Middle frontal gyrus (tissue), 1 donor: ENCODE measurements around the gene ADAM17.
"Not testable (repeated sequence)": the region's sequence is repeated elsewhere in the genome, so short reads cannot be mapped to it uniquely, and the experiment has no call there.

Experiments
- DNase-seq: peaks from one replicate; pipeline ENCODE4 v3.0.0-alpha.2; 2015; ENCODE audit warnings: low spot score; ENCODE audit errors: extremely low spot score

ADAM17 gene

DNA sequence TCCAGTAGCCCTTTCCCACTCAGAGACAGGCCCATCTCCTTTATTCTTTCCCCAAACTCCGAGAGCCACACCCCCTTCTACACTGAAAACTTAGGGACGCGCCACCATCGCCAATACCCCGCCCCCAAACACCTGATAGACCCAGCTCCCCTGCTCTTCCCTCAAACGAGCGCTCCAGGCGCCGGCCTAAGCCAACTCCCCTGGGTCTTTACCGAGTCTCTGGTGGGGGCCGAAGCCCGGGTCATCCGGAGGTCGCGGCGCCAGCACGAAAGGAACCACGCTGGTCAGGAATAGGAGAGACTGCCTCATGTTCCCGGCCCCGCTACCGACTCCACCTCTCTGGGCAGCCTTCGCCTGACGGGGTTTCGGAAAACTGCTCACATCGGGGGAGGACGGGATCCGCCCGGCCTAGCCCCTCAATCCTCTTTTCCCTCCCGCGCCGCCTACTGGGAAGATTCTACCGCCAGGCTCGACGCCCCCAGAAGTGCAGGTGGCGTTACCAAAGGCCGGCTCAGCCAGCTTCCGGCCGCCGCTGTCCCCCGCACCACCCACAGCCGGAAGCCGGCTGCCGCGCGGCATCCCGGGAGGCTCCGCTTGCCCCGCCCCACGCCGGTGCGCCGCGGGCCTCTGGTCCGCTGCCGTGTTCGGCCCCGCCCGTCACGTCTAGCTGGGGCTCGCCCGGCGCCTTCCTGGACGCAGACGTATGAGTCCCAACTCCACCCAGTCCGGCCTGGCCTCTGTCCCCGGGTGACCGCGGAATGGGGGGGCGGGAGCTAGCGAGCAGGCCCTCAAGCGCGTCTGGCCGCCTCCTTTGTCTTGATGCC lies at the start of gene ADAM17:
TSS of gene ADAM17 (minus strand) at position 534 of the 824 bp plus-strand sequence. CDS start at position 309, 225 bp downstream.
- DNase-seq = peak; percentile 85

DNA sequence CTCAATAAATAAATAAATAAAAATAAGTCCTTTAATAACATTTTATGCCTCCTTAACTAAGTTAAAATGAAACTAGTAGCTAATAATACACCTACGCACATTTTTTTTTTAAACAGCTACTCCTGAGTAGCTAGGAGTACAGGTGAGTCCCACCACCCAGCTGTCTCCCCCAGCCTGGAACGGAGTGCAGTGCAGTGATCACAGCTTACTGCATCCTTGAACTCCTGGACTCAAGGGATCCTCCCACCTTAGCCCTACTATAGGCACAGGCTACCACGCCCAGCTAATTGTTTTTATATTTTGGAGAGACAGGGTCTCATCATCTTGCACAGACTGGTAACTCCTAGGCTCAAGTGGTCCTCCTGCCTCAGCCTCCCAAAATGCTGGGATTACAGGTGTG lies 46.8 kb upstream of the ADAM17 start:
- DNase-seq = no peak

DNA sequence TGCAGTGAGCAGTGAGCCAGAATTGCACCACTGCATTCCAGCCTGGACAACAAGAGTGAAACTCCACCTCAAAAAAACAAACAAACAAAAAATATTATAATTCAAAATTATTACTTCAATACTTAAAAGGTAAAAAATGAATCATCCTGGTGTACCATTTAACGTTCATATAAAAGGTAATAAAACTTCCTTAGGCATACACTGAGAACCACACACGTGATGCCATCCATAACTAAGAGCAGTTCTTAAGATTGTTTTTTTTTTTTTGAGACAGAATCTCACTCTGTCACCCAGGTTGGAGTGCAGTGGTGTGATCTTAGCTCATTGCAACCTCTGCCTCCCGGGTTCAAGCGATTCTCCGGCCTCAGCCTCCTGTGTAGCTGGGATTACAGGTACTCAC lies 45.8 kb upstream of the ADAM17 start:
- DNase-seq = no peak

DNA sequence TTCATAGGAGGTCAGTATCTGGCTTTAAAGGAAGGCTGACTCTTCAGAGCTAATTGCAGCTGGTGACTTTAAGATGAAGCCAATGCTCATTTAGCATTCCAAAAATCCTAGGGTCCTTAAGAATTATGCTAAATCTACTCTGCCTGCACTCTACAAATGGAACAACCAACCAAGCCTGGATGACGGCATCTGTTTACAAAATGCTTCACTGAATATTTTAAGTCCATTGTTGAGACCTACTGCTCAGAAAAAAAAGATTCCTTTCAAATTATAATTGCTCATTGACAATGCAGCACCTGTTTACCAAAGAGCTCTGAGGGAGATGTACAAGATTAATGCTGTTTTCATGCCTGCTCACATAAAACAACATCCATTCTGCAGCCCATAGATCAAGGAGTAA lies 43.8 kb upstream of the ADAM17 start:
- no peak for DNase-seq

DNA sequence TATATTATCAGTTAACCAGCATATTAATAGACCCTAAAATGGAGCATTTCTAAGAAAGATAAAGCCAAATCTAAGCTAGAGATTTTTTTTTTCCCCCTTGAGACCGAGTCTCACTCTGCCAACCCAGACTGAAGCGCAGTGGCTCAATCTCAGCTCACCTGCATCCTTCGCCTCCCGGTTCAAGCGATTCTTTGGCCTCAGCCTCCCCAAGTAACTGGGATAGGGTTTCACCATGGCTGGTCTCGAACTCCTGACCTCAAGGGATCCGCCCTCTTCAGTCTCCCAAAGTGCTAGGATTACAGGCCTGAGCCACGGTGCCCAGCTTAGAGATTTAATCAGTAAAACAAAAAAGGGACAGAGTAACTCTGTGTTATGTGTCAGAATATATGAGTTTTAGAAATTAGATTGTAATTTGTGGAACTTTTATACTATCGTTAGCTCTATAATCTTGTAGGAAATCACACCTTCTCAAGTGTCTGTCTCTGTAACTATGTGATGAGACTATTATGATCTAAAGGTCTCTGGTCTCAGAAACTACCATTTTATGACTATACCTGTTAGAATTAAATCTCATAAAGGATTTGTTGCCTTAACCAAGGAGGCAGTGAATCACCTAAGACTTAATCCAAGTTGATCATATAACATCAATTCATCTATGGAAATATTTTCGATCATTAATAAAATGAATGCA lies 41.1 kb upstream of the ADAM17 start:
- no peak for DNase-seq

DNA sequence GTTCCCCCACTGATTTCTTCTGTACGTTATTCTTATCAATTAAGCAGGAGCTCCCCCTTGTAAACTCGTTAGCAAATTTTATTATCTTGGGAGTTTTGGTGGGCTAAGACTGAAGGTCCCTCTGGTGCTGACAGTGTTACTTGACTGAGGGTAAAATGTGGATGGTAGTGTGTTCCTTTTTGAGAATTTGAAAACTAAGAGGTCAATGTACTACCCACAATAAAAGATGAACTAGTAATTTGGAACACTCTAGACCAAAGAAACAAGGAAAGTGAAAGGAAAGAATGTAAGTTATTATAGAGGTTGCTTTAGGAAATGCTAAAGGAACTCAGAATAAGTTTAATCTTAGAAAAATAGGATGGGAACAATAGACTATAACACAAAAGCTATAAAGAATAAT lies 40.1 kb upstream of the ADAM17 start:
- DNase-seq = no peak

DNA sequence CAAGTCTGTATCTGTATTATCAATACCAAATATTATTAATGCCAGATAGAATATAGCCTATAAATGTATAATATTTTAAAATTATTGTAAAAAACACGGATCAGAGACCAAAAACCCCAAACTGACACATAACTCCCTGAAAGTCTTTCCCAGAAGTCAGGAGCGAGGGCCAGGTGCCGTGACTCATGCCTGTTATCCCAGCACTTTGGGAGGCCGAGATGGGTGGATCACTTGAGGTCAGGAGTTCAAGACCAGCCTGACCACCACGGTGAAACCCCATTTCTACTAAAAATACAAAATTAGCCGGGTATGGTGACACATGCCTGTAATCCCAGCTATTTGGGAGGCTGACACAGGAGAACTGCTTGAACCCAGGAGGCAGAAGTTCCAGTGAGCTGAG lies 39.6 kb upstream of the ADAM17 start:
- not testable (repeated sequence) for DNase-seq

DNA sequence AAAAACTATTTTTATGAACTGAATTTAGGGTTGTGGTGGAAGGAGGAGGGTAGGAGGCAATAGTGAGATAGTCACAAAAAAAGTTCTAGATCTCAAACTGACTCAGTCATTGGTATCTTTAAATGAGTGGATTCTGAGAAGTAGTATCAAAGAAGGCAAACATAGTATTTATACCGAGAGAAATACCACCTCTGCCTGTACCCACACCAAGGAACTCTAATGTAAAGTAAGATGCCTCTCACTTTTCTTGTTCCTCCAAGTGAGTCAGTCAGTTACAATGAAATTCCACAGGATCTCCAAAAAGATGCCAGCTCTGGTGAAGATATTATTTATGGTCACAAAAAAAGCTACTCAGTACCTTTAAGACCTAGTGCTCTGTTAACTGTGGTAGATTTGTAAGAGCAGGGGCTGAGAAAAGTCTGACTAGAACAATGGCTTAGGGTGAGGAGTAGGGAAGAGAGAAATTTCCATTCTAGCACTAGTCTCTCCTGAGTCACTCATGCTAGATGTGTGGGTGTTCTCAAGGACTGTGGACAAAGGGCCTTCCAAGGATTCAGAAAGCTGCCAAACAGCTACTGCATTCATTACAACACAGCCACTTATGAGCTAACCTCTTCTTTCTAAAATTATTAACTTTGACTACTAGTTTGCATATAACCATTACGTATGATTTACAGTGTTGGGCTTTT lies 38.9 kb upstream of the ADAM17 start:
- no peak for DNase-seq

DNA sequence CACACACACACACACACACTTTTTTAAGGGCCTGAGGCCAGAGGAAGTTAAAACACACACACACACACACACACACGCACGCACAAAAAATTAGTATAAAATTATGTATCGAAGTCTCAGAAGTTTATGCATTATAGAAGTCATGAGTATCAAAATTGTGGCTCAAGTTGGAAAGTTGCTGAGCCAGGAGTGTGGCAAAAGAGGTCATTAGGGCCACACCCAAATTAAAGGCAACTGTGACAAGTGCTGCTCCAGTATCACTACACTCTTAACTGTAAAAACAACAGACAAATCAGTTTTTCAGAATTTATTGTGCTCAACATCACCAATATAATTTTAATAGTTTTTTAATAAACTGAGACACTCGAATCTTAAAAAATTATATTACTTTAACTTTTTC lies 38.3 kb upstream of the ADAM17 start:
- DNase-seq = no peak

DNA sequence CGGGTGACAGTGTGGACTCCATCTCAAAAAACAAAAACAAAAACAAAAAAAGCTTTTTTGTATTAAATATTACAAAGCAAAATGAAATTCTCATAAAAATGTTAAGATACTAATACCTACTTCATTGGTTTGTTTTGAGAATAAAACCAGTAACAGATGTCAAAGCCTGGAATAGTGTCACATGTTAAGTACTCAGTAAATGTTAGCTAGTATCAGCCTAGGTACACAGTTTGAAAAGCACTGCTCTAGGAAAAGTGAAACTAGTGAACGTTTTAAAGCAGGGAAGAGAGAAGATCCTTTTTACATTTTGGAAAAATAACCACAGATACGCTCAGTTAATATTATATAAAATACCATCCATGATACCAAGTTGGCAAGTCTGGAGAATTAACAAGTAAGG lies 37.1 kb upstream of the ADAM17 start:
- no peak for DNase-seq

DNA sequence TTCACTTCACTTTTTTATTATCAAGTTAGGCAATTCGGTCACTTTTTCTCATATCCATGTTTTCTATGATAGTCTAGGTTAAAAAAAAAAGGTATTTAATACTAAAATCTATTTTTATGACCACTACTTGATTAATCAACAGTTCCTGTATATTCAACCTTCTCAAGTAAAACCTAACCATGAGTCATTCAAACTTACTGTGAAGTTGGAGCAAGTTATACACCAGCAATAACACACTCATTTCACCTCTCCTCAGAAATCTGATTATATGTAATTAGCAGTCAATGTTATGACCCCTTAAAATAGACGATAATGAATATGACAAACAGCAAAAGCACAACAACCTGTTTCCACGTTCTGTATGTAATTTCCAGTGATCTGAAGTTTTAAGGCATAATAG lies 35.0 kb upstream of the ADAM17 start:
- DNase-seq = no peak

DNA sequence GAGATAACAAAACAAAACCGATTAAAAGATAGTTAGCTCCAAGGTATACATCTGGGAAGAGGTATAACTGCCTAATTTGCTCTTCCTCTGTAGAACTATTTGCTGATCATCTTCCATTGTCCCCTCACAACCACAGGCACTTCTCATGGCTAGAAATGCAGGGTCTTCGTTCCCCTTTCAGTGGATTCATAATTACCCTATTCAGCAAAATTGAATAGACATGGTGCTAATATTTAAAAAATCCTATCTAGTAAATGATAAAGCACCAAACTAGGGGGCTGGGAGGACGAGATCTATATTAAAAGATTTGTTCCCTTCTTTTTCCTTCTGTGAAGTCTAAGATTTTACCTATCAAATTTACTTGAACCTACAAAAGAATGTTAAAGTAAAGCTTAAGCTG lies 30.8 kb upstream of the ADAM17 start:
- no peak for DNase-seq

DNA sequence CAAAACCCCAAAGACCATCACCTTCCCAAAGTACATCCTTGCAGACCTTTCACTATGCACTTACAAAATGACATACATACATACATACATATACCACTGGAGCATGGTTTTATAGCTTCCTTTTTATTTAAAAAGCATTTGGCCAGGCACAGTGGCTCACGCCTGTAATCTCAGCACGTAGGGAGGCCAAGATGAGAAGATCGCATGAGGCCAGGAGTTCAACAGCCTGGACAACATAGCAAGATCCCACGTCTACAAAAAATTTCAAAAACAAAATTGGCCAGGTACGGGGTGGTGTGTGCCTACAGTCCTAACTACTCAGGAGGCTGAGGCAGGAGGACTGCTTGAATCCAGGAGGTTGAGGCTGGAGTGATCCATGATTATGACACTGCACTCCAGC lies 29.9 kb upstream of the ADAM17 start:
- no peak for DNase-seq

DNA sequence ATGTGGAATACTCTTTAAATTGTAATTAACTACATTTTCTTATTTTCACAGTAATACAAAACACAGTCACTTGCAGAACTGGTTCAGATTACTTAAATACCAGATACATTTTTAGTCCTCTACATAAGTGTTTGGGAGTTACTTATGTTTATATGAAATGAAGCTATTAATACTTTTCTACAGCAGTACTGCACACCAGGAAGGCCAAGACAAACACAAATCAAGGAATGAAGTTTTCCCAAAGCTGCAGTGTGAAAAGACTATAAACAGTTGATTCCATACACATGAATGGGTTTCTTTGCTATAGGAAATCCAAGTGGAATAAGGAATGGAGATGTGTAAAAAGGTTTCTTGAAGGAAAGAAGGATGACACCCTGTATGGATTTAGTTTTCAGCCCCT lies 29.3 kb upstream of the ADAM17 start:
- DNase-seq = not testable (repeated sequence)

DNA sequence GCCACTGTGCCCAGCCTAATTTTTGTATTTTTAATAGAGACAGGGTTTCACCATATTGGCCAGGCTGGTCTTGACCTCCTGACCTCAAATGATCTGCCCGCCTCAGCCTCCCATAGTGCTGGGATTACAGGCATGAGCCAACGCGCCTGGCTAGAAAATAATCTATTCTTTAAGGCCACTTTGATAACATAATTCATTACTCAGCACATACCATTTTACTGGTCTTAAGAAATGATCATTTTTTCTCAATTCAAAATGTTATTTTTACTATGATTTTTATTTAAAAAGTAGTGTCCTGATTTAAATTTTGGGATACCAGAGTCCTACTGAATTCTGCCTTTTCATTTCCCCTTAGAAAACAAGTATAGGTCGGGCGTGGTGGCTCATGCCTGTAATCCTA lies 27.0 kb upstream of the ADAM17 start:
- no peak for DNase-seq

DNA sequence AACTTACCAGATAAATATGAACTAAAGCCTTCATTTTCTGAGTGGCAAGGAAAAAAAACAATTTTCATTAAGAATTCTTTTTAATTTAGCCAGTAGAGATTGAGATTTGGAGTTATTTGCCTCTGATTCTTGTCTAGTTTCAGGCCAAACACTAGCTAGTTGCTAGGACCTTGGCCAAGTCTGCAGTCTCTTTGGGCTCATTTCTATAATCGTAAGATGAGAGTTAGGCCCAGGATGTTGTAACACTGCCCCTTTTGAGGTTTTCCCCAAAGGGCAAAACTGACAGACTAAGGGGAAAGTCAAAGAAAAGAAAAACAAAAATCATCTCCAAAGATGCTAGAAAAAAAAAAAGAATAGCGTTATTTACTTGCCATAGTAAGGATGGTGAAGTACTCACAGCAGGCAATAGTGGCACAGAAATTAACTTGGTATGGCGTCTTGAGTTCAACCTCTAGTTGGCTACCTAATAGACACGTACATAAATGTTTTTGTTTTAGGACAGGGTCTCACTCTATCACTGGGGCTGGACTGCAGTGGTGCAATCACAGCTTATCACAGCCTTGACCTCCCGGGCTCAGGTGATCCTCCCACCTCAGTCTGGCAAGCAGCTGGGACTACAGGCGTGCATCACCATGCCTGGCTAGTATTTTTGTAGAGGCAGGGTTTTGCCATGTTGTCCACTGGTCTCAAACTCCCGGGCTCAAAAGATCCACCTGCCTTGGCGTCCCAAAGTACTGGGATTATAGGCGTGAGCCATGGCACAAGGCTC lies 23.0 kb upstream of the ADAM17 start:
- no peak for DNase-seq

DNA sequence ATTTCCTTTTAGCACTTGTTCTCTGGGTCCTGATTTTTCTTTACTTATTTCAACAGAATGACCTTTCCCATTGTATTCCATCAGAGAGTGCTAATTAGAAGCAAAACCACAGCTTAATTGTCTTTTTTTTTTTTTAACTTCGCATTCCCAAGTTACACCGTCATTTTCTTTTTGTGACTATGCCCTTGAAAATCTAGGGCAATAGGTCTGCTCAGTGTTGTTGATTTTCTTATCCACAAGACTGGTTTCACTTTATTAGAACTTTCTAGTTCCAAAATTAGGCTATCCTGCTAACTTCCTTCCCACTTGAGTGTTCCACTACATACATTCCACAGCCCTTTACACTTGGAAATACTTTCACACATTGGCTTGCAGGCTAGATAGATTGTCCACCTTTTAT lies 18.7 kb upstream of the ADAM17 start:
- DNase-seq = no peak

DNA sequence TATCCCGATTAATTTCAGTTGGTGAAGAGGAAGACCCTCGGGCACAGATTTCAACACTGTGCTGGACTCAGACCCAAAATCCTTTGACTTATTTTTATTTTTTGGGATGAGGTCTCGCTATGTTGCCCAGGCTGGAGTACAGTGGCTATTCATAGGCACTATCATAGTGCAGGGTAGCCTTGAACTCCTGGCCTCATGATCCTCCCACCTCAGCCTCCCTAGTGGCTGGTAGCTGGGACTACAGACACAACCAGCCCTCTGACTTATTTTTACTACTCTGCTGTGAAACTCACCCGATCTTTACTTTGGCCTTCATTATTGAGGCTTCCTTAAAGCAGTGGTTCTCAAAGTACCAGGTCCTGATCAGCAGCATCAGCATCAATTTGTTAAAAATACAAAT lies 18.2 kb upstream of the ADAM17 start:
- DNase-seq = no peak

DNA sequence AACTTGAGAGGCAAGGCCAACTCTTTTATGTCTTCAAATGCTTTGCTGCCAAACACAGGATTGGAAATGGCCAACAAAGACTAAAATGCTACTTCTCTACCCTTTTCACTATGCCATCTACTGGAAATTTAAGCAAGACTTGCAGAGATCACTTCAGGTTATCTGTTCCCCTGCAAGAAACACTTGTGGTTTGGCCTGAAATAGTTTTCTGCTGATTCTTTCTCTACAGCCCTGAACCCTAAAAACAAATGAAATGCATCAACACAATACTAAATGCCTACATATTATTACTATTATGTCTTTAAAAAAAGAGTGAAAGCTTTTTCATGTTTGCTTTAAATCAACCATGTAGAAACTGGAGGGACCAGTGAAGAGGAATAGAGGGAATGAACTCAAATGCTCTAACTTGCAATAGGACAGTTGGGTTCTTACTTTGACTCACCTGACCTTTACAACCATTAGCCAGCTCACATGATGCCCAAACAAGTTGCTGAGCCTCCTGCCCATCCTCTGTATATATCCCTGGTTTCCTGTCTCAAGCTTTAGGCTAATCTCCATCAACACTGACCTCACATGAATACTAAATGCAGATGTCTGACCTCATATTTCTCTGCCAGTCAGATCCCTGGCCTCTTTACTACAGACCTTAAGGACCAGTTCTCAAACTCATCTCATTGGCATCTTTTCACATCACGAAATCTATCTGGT lies 17.5 kb upstream of the ADAM17 start:
- no peak for DNase-seq

DNA sequence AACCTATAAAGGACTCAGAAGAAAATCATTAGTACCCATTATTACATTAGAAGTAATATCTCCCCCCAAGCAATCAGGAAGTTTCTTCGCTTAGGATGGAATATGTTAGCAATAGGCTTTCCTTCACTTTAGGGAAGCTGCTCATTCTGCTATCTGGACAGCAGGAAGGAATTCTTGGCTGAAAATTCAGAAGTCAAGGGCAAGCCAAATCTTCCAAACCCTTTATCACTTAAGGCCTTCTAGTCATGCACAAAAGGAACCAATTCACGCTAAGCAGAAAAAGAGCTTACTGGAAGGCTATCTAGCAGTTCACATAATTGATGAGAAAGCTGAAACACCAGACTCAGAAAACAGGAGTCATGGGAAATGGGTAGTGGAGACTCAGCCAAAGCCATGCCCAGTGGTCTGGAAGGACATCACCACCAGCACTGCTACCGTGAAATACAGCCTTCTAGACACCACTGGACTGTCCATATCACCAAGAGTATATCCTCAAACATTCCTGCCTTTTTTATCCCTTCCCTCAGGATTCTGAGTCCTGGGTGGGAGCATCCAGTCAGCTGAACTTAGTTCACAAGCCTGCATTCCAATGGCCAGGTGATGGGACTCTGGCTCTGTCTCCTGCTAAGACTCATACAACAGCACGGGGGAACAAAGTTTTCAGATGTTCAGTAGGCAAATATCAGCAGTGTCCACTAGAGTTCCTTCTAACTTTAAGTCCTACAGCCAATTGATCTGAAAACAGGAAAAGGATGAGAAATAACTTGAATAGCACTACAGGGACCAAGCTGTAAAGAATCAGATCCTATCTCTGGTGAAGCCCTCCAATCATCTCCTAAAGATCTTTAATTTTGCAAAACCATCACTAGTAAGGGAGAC lies 14.8 kb upstream of the ADAM17 start:
- no peak for DNase-seq
